ENCODE results near the gene SNAI1. TPM values are rescaled to one million over a fixed set of nuclear protein-coding genes. Genes with fewer than 3 reads are reported as not detected.

The SNAI1 gene
- polyA plus RNA-seq, 4 donors: 1.1 to 7.8 (median 6.9) TPM; not detected in 1

- Histone ChIP-seq H3K36me3 (ENCODE audit: control insufficient read depth in 3 of 3, insufficient read depth in 2 of 3, low read depth in 1 of 3, low read length in 3 of 3) (peaks cover 0 to 6% (median 0%) of the 10 kb centered on the region in 3 donors), H3K9me3 (ENCODE audit: control insufficient read depth in 2 of 2, insufficient read depth in 1 of 2, low read depth in 1 of 2, low read length in 1 of 2) (no peaks in the 10 kb centered on the region), H3K27ac (ENCODE audit: low read depth in 1 of 3, low read length in 2 of 3) (peak overlapping the region in 2 of 3 donors; percentile 4 to 44), H3K4me3 (ENCODE audit: low read depth in 1 of 3, low read length in 3 of 3) (no peak overlapping the region), H3K27me3 (ENCODE audit: control insufficient read depth in 3 of 3, insufficient read depth in 3 of 3, low read length in 3 of 3) (no peaks in the 10 kb centered on the region), H3K4me1 (ENCODE audit: control insufficient read depth in 3 of 3, insufficient read depth in 2 of 3, low read depth in 1 of 3, low read length in 2 of 3) (peaks cover 0 to 40% (median 2%) of the 10 kb centered on the region in 3 donors)
- 55 to 69% (median 59%) methylated on average over 18 of the region's 18 CpGs for WGBS, 3 donors
- no peak for FAIRE-seq
- peak in 1 of 2 donors; percentile 84 for DNase-seq
Observed at GRCh38 chr20:50015993-50016770, 33.4 kb downstream of the SNAI1 start.

- H3K27me3 ChIP-seq (ENCODE audit: control insufficient read depth in 3 of 3, insufficient read depth in 3 of 3, low read length in 3 of 3): no peaks in the 10 kb centered on the region
- no peak for FAIRE-seq
Observed at GRCh38 chr20:50017160-50017559, 34.4 kb downstream of the SNAI1 start.

GRCh38 chr20:50017576-50018248 is 34.9 kb downstream of the SNAI1 start:
- Histone ChIP-seq H3K4me3 (ENCODE audit: low read depth in 1 of 3, low read length in 3 of 3) (no peak overlapping the region), H3K9me3 (ENCODE audit: control insufficient read depth in 2 of 2, insufficient read depth in 1 of 2, low read depth in 1 of 2, low read length in 1 of 2) (no peaks in the 10 kb centered on the region), H3K36me3 (ENCODE audit: control insufficient read depth in 3 of 3, insufficient read depth in 2 of 3, low read depth in 1 of 3, low read length in 3 of 3) (peaks cover 0 to 6% (median 0%) of the 10 kb centered on the region in 3 donors), H3K4me1 (ENCODE audit: control insufficient read depth in 3 of 3, insufficient read depth in 2 of 3, low read depth in 1 of 3, low read length in 2 of 3) (peaks cover 0 to 32% (median 2%) of the 10 kb centered on the region in 3 donors), H3K27ac (ENCODE audit: low read depth in 1 of 3, low read length in 2 of 3) (no peak overlapping the region), H3K27me3 (ENCODE audit: control insufficient read depth in 3 of 3, insufficient read depth in 3 of 3, low read length in 3 of 3) (no peaks in the 10 kb centered on the region)
- no peak for FAIRE-seq
- WGBS, 3 donors: 73 to 81% (median 76%) methylated on average over 4 of the region's 4 CpGs
- DNase-seq: no peak

More at GRCh38 chr20:50017160-50017559, 34.4 kb downstream of the SNAI1 start:
- WGBS, 3 donors: 76 to 88% (median 88%) methylated on average over 5 of the region's 5 CpGs
- no peak overlapping the region for H3K4me3 ChIP-seq (ENCODE audit: low read depth in 1 of 3, low read length in 3 of 3)
- peaks cover 0 to 6% (median 0%) of the 10 kb centered on the region in 3 donors for H3K36me3 ChIP-seq (ENCODE audit: control insufficient read depth in 3 of 3, insufficient read depth in 2 of 3, low read depth in 1 of 3, low read length in 3 of 3)
- peaks cover 0 to 37% (median 2%) of the 10 kb centered on the region in 3 donors for H3K4me1 ChIP-seq (ENCODE audit: control insufficient read depth in 3 of 3, insufficient read depth in 2 of 3, low read depth in 1 of 3, low read length in 2 of 3)
- no peak for DNase-seq
- H3K27ac ChIP-seq (ENCODE audit: low read depth in 1 of 3, low read length in 2 of 3): no peak overlapping the region
- no peaks in the 10 kb centered on the region for H3K9me3 ChIP-seq (ENCODE audit: control insufficient read depth in 2 of 2, insufficient read depth in 1 of 2, low read depth in 1 of 2, low read length in 1 of 2)

GRCh38 chr20:50019466-50020256 is 36.9 kb downstream of the SNAI1 start:
- Histone ChIP-seq H3K36me3 (ENCODE audit: control insufficient read depth in 3 of 3, insufficient read depth in 2 of 3, low read depth in 1 of 3, low read length in 3 of 3) (peaks cover 0 to 4% (median 0%) of the 10 kb centered on the region in 3 donors), H3K9me3 (ENCODE audit: control insufficient read depth in 2 of 2, insufficient read depth in 1 of 2, low read depth in 1 of 2, low read length in 1 of 2) (no peaks in the 10 kb centered on the region), H3K27me3 (ENCODE audit: control insufficient read depth in 3 of 3, insufficient read depth in 3 of 3, low read length in 3 of 3) (no peaks in the 10 kb centered on the region), H3K4me3 (ENCODE audit: low read depth in 1 of 3, low read length in 3 of 3) (no peak overlapping the region), H3K4me1 (ENCODE audit: control insufficient read depth in 3 of 3, insufficient read depth in 2 of 3, low read depth in 1 of 3, low read length in 2 of 3) (peaks cover 0 to 18% (median 2%) of the 10 kb centered on the region in 3 donors), H3K27ac (ENCODE audit: low read depth in 1 of 3, low read length in 2 of 3) (no peak overlapping the region)
- FAIRE-seq (no peak), DNase-seq (no peak)
- WGBS, 3 donors: 78 to 93% (median 86%) methylated on average over 13 of the region's 13 CpGs

- no peak overlapping the region for H3K27ac ChIP-seq (ENCODE audit: low read depth in 1 of 3, low read length in 2 of 3)
- H3K9me3 ChIP-seq (ENCODE audit: control insufficient read depth in 2 of 2, insufficient read depth in 1 of 2, low read depth in 1 of 2, low read length in 1 of 2): no peaks in the 10 kb centered on the region
- H3K4me3 ChIP-seq (ENCODE audit: low read depth in 1 of 3, low read length in 3 of 3): no peak overlapping the region
- H3K36me3 ChIP-seq (ENCODE audit: control insufficient read depth in 3 of 3, insufficient read depth in 2 of 3, low read depth in 1 of 3, low read length in 3 of 3): no peaks in the 10 kb centered on the region
- no peak for DNase-seq
- no peak for FAIRE-seq
- H3K27me3 ChIP-seq (ENCODE audit: control insufficient read depth in 3 of 3, insufficient read depth in 3 of 3, low read length in 3 of 3): no peaks in the 10 kb centered on the region
- H3K4me1 ChIP-seq (ENCODE audit: control insufficient read depth in 3 of 3, insufficient read depth in 2 of 3, low read depth in 1 of 3, low read length in 2 of 3): peaks cover 0 to 12% (median 2%) of the 10 kb centered on the region in 3 donors
- 61 to 75% (median 66%) methylated on average over 3 of the region's 3 CpGs for WGBS, 3 donors
Observed at GRCh38 chr20:50020288-50020687, 37.5 kb downstream of the SNAI1 start.

GRCh38 chr20:50022676-50023075 is 39.9 kb downstream of the SNAI1 start:
- no peak overlapping the region for H3K27ac ChIP-seq (ENCODE audit: low read depth in 1 of 3, low read length in 2 of 3)
- 90 to 93% (median 92%) methylated on average over 6 of the region's 6 CpGs for WGBS, 3 donors
- H3K36me3 ChIP-seq (ENCODE audit: control insufficient read depth in 3 of 3, insufficient read depth in 2 of 3, low read depth in 1 of 3, low read length in 3 of 3): no peaks in the 10 kb centered on the region
- H3K4me1 ChIP-seq (ENCODE audit: control insufficient read depth in 3 of 3, insufficient read depth in 2 of 3, low read depth in 1 of 3, low read length in 2 of 3): no peaks in the 10 kb centered on the region
- DNase-seq: no peak
- H3K9me3 ChIP-seq (ENCODE audit: control insufficient read depth in 2 of 2, insufficient read depth in 1 of 2, low read depth in 1 of 2, low read length in 1 of 2): no peaks in the 10 kb centered on the region
- FAIRE-seq: no peak
- H3K4me3 ChIP-seq (ENCODE audit: low read depth in 1 of 3, low read length in 3 of 3): no peak overlapping the region
- no peaks in the 10 kb centered on the region for H3K27me3 ChIP-seq (ENCODE audit: control insufficient read depth in 3 of 3, insufficient read depth in 3 of 3, low read length in 3 of 3)

- Histone ChIP-seq H3K27me3 (ENCODE audit: control insufficient read depth in 3 of 3, insufficient read depth in 3 of 3, low read length in 3 of 3) (no peaks in the 10 kb centered on the region), H3K4me1 (ENCODE audit: control insufficient read depth in 3 of 3, insufficient read depth in 2 of 3, low read depth in 1 of 3, low read length in 2 of 3) (no peaks in the 10 kb centered on the region), H3K27ac (ENCODE audit: low read depth in 1 of 3, low read length in 2 of 3) (no peak overlapping the region), H3K4me3 (ENCODE audit: low read depth in 1 of 3, low read length in 3 of 3) (no peak overlapping the region), H3K9me3 (ENCODE audit: control insufficient read depth in 2 of 2, insufficient read depth in 1 of 2, low read depth in 1 of 2, low read length in 1 of 2) (no peaks in the 10 kb centered on the region), H3K36me3 (ENCODE audit: control insufficient read depth in 3 of 3, insufficient read depth in 2 of 3, low read depth in 1 of 3, low read length in 3 of 3) (no peaks in the 10 kb centered on the region)
- WGBS, 3 donors: 50 to 74% (median 55%) methylated on average over 10 of the region's 10 CpGs
- DNase-seq (no peak), FAIRE-seq (no peak)
Observed at GRCh38 chr20:50023116-50023805, 40.5 kb downstream of the SNAI1 start.

Measured in small intestine (tissue), 7 donors.